Measurements from ENCODE around the gene CA10. TPM values are rescaled to one million over a fixed set of nuclear protein-coding genes. Genes with fewer than 3 reads are reported as not detected.

The CA10 gene
- total RNA-seq, 1 donor, result not detected

GRCh38 chr17:51725185-51725584, 433.3 kb downstream of the CA10 start:
- no peaks in the 10 kb centered on the region for H3K79me2 ChIP-seq (ENCODE audit: insufficient read depth, low read length)
- no peak for TF ChIP-seq CTCF (IDR thresholded peaks at IDR 0.05; ENCODE audit: extremely low read depth, low read depth, low read length)
- no peaks in the 10 kb centered on the region for H3K36me3 ChIP-seq (ENCODE audit: insufficient read depth, low read length)
- no peaks in the 10 kb centered on the region for H3K27me3 ChIP-seq (ENCODE audit: insufficient read depth, low read length)
- no peak overlapping the region for H3K4me3 ChIP-seq (ENCODE audit: insufficient read depth, low read length)
- no peak overlapping the region for H3K4me2 ChIP-seq (ENCODE audit: insufficient read depth, low read length)
- no peak for DNase-seq (ENCODE audit: insufficient read length, low spot score, missing footprints)
- no peak overlapping the region for H2AFZ ChIP-seq (ENCODE audit: low read length)
- no peaks in the 10 kb centered on the region for H3K4me1 ChIP-seq (ENCODE audit: insufficient read depth, low read length)
- H4K20me1 ChIP-seq (ENCODE audit: insufficient read depth, low read length), result no peaks in the 10 kb centered on the region
- H3K9me3 ChIP-seq (ENCODE audit: low read depth, low read length), result no peaks in the 10 kb centered on the region
- no peak overlapping the region for H3K27ac ChIP-seq (ENCODE audit: low read depth, low read length)

GRCh38 chr17:51724043-51724580, 434.4 kb downstream of the CA10 start:
- Histone ChIP-seq H3K9me3 (ENCODE audit: low read depth, low read length) (no peaks in the 10 kb centered on the region), H4K20me1 (ENCODE audit: insufficient read depth, low read length) (no peaks in the 10 kb centered on the region), H3K36me3 (ENCODE audit: insufficient read depth, low read length) (no peaks in the 10 kb centered on the region), H3K27me3 (ENCODE audit: insufficient read depth, low read length) (no peaks in the 10 kb centered on the region), H3K27ac (ENCODE audit: low read depth, low read length) (no peak overlapping the region), H3K79me2 (ENCODE audit: insufficient read depth, low read length) (no peaks in the 10 kb centered on the region), H3K4me2 (ENCODE audit: insufficient read depth, low read length) (no peak overlapping the region), H3K4me3 (ENCODE audit: insufficient read depth, low read length) (no peak overlapping the region), H3K4me1 (ENCODE audit: insufficient read depth, low read length) (no peaks in the 10 kb centered on the region), H2AFZ (ENCODE audit: low read length) (no peak overlapping the region)
- TF ChIP-seq CTCF (IDR thresholded peaks at IDR 0.05; ENCODE audit: extremely low read depth, low read depth, low read length), result no peak
- DNase-seq (ENCODE audit: insufficient read length, low spot score, missing footprints), result no peak

GRCh38 chr17:51722994-51723393, 435.5 kb downstream of the CA10 start:
- Histone ChIP-seq H2AFZ (ENCODE audit: low read length) (no peak overlapping the region), H3K4me3 (ENCODE audit: insufficient read depth, low read length) (no peak overlapping the region), H3K4me1 (ENCODE audit: insufficient read depth, low read length) (no peaks in the 10 kb centered on the region), H4K20me1 (ENCODE audit: insufficient read depth, low read length) (no peaks in the 10 kb centered on the region), H3K27ac (ENCODE audit: low read depth, low read length) (no peak overlapping the region), H3K36me3 (ENCODE audit: insufficient read depth, low read length) (no peaks in the 10 kb centered on the region), H3K27me3 (ENCODE audit: insufficient read depth, low read length) (no peaks in the 10 kb centered on the region), H3K9me3 (ENCODE audit: low read depth, low read length) (no peaks in the 10 kb centered on the region), H3K4me2 (ENCODE audit: insufficient read depth, low read length) (no peak overlapping the region), H3K79me2 (ENCODE audit: insufficient read depth, low read length) (no peaks in the 10 kb centered on the region)
- no peak for TF ChIP-seq CTCF (IDR thresholded peaks at IDR 0.05; ENCODE audit: extremely low read depth, low read depth, low read length)
- no peak for DNase-seq (ENCODE audit: insufficient read length, low spot score, missing footprints)

GRCh38 chr17:51721730-51722129, 436.8 kb downstream of the CA10 start:
- no peaks in the 10 kb centered on the region for H3K4me1 ChIP-seq (ENCODE audit: insufficient read depth, low read length)
- no peaks in the 10 kb centered on the region for H4K20me1 ChIP-seq (ENCODE audit: insufficient read depth, low read length)
- DNase-seq (ENCODE audit: insufficient read length, low spot score, missing footprints), result no peak
- H3K27me3 ChIP-seq (ENCODE audit: insufficient read depth, low read length), result no peaks in the 10 kb centered on the region
- H2AFZ ChIP-seq (ENCODE audit: low read length), result no peak overlapping the region
- H3K36me3 ChIP-seq (ENCODE audit: insufficient read depth, low read length), result no peaks in the 10 kb centered on the region
- H3K79me2 ChIP-seq (ENCODE audit: insufficient read depth, low read length), result no peaks in the 10 kb centered on the region
- H3K9me3 ChIP-seq (ENCODE audit: low read depth, low read length), result no peaks in the 10 kb centered on the region
- H3K4me2 ChIP-seq (ENCODE audit: insufficient read depth, low read length), result no peak overlapping the region
- no peak overlapping the region for H3K4me3 ChIP-seq (ENCODE audit: insufficient read depth, low read length)
- TF ChIP-seq CTCF (IDR thresholded peaks at IDR 0.05; ENCODE audit: extremely low read depth, low read depth, low read length), result no peak
- no peak overlapping the region for H3K27ac ChIP-seq (ENCODE audit: low read depth, low read length)
